Aorta (tissue), 5 donors: Measurements from ENCODE around the gene SKAP2. TPM values are rescaled to one million over a fixed set of nuclear protein-coding genes. Genes with fewer than 3 reads are reported as not detected.

Experiments
- ATAC-seq: fragments of 200-7000 bp; cut with Tn5 transposase; one replicate; pipeline ENCODE4 v1.9.1; 2022; ENCODE audit warnings: moderate library complexity; ENCODE audit not compliant: low FRiP score
- DNase-seq, 2 donors: peaks; one replicate each; pipeline ENCODE4 v3.0.0-alpha.2; 2020
- H3K27ac ChIP-seq, 2 donors: one replicate each; pipeline ENCODE4 v1.5.1; 2013; ENCODE audit warnings: low read length in 2 of 2, mild to moderate bottlenecking in 2 of 2, moderate library complexity in 2 of 2, control low read depth in 1 of 2, inconsistent platforms in 1 of 2, low read depth in 1 of 2
- H3K27me3 ChIP-seq, 2 donors: one replicate each; pipeline ENCODE4 v1.6.1; 2013; ENCODE audit warnings: control low read depth in 1 of 2, low read length in 1 of 2, mild to moderate bottlenecking in 1 of 2, moderate library complexity in 1 of 2; ENCODE audit not compliant: insufficient read depth in 2 of 2, control insufficient read depth in 1 of 2
- H3K36me3 ChIP-seq, 2 donors: one replicate each; pipeline ENCODE4 v1.6.1; 2013; ENCODE audit warnings: control low read depth in 1 of 2, low read length in 1 of 2, mild to moderate bottlenecking in 1 of 2; ENCODE audit not compliant: insufficient read depth in 2 of 2, control insufficient read depth in 1 of 2
- H3K4me1 ChIP-seq, 2 donors: one replicate each; pipeline ENCODE4 v1.6.1; 2013; ENCODE audit warnings: low read length in 2 of 2, control low read depth in 1 of 2, mild to moderate bottlenecking in 1 of 2, moderate library complexity in 1 of 2; ENCODE audit not compliant: insufficient read depth in 2 of 2, control insufficient read depth in 1 of 2
- H3K4me3 ChIP-seq, 2 donors: one replicate each; pipeline ENCODE4 v1.5.1; 2013; ENCODE audit warnings: low read length in 2 of 2, control low read depth in 1 of 2, mild to moderate bottlenecking in 1 of 2
- H3K9me3 ChIP-seq: one replicate; pipeline ENCODE4 v1.6.1; 2013; ENCODE audit warnings: mild to moderate bottlenecking, low read length; ENCODE audit not compliant: control insufficient read depth
- WGBS, 2 donors: extraction: QIAGEN DNeasy Blood & Tissue Kit; methylation state at CpG; one replicate each; pipeline ENCODE4 v1.1.7; 2013; 5-methylcytosine and 5-hydroxymethylcytosine counted together
- intact Hi-C, 2 donors: fragments of 100-400 bp; cut with DNase I; formaldehyde crosslinking; loops; one replicate each; pipeline versions ENCODE4 v1.14.2 to v1.15.0; 2022
- long read RNA-seq, 2 donors: library from polyadenylated mRNA; unstranded; transcript quantifications; one replicate each; pipeline ENCODE4 v2.0.0, GENCODE V29; 2020 to 2021
- polyA plus RNA-seq, 2 donors: library from polyadenylated mRNA; stranded (reverse); fragments of 200-250 nt; gene quantifications; one replicate each; pipeline ENCODE4 v1.2.3, GENCODE V29; 2013
- total RNA-seq, 2 donors: library from RNA; stranded (reverse); fragmentation: NEBNext Ultra II Directional; extraction: Animal tissue kit (Norgen Biotek cat#: 25700); gene quantifications; one replicate each; pipeline ENCODE4 v1.2.1, GENCODE V29; 2021
- donor health status: healthy with polysubstance abuse.
- donor health status: Bipolar disorder and iron deficiency.
- donor health status: DM: no; HTN: no; CAD: no.
- donor health status: DM: no; HTN: no; CAD: no.
- donor health status: DM: yes; HTN: yes; CAD: no.

The SKAP2 gene
- total RNA-seq (10 to 100 TPM; 43.4 to 48.5 TPM), polyA plus RNA-seq (10 to 100 TPM; 11.4 to 12.4 TPM)
- long read RNA-seq, donor 1, transcript SKAP2-201 (13 exons, 3,998 nt) = major isoform, 136 of 163 reads
- long read RNA-seq, donor 1, partial matches to known transcripts = 9 of 163 reads
- long read RNA-seq, donor 1, other reads (novel, unspliced or antisense) = 18 of 163 reads
- long read RNA-seq, donor 2, transcript SKAP2-201 (13 exons, 3,998 nt) = major isoform, 29 of 46 reads
- long read RNA-seq, donor 2, partial matches to known transcripts = 3 of 46 reads
- long read RNA-seq, donor 2, other reads (novel, unspliced or antisense) = 14 of 46 reads

DNA sequence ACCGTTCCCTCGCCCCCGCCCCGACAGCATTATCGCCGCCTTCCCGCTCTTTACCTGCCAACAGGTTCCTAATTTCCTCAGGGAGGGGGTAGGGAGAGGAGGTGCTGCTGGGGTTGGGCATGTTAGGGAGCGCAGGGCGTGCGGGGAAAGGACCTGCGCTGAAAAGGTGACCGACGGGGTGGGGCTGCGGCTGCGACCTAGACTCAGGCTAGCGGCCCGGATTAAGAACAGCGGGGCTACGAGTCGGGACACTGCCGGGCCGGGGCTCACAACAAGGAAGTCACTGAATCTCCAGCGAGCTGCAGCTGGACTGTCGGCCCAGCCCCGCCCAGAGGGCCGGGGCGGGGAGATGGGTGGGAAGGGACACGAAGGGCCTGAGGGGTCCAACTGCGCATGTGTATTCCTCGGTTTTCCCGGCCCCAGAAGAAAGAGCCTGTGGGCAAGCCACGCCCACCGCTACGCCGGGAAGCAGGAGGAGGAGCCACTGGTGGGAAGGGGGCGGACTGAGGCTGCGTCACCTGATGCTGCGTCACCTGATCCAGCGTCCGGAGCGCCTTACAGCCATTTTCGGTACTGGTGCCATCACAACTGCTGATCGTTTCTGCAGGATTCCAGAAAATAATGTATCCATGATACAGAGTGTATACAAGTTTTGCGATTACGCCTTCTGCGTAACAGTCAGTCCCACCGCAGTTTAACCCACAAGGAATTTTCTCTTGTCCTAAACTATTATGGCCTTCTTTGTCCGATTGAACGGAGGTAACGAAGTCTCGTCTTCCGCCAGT, at the start of gene SKAP2:
SKAP2 (minus strand) TSS at position 282 of the 785 bp plus-strand sequence; CDS start at position 121, 161 bp downstream.
- WGBS, 2 donors = 1 to 2% methylated on average over 49 to 52 of the region's 52 CpGs
- Histone ChIP-seq H3K27me3 (no peaks in the 10 kb centered on the region), H3K4me3 (peak within 1 kb of the TSS; percentile 45 to 66), H3K27ac (peak within 1 kb of the TSS in 1 of 2 donors; percentile 19), H3K36me3 (no peaks in the 10 kb centered on the region), H3K9me3 (no peaks in the 10 kb centered on the region), H3K4me1 (no peaks in the 10 kb centered on the region)
- intact Hi-C loops = loop anchor here (1.0 to 10.0 kb wide), 6 partner anchors 170 to 1007 kb away; partner anchors contain the start of gene HOXA2 (in 1 of the 2)
- DNase-seq = peak; percentile 99
- ATAC-seq = peak; percentile 99

GRCh38 chr7:26912933-26913536, 48.6 kb upstream of the SKAP2 start:
- Histone ChIP-seq H3K27ac (no peak overlapping the region), H3K4me1 (no peaks in the 10 kb centered on the region), H3K4me3 (no peak overlapping the region), H3K27me3 (no peaks in the 10 kb centered on the region), H3K9me3 (no peaks in the 10 kb centered on the region), H3K36me3 (no peaks in the 10 kb centered on the region)
- ATAC-seq (no peak), DNase-seq (no peak)
- intact Hi-C loops = no loop called here
- 13 to 22% methylated on average over 1 of the region's 1 CpG for WGBS, 2 donors

- Histone ChIP-seq H3K9me3 (no peaks in the 10 kb centered on the region), H3K27ac (no peak overlapping the region), H3K4me3 (no peak overlapping the region), H3K4me1 (no peaks in the 10 kb centered on the region), H3K27me3 (no peaks in the 10 kb centered on the region), H3K36me3 (no peaks in the 10 kb centered on the region)
- intact Hi-C loops = no loop called here
- DNase-seq = no peak
- no peak for ATAC-seq
Observed at GRCh38 chr7:26912338-26912737, 47.9 kb upstream of the SKAP2 start.

- Histone ChIP-seq H3K36me3 (no peaks in the 10 kb centered on the region), H3K27me3 (no peaks in the 10 kb centered on the region), H3K4me1 (no peaks in the 10 kb centered on the region), H3K4me3 (no peak overlapping the region), H3K9me3 (no peaks in the 10 kb centered on the region), H3K27ac (no peak overlapping the region)
- ATAC-seq (no peak), DNase-seq (no peak)
- WGBS, 2 donors = 88 to 91% methylated on average over 4 of the region's 4 CpGs
- intact Hi-C loops = no loop called here
Observed at GRCh38 chr7:26910221-26910620, 45.8 kb upstream of the SKAP2 start.

- ATAC-seq (no peak), DNase-seq (no peak)
- H3K27ac ChIP-seq = no peak overlapping the region
- no peaks in the 10 kb centered on the region for H3K27me3 ChIP-seq
- H3K9me3 ChIP-seq = no peaks in the 10 kb centered on the region
- intact Hi-C loops = no loop called here
- no peaks in the 10 kb centered on the region for H3K4me1 ChIP-seq
- no peak overlapping the region for H3K4me3 ChIP-seq
- no peaks in the 10 kb centered on the region for H3K36me3 ChIP-seq
Observed at GRCh38 chr7:26900251-26900650, 35.9 kb upstream of the SKAP2 start.

DNA sequence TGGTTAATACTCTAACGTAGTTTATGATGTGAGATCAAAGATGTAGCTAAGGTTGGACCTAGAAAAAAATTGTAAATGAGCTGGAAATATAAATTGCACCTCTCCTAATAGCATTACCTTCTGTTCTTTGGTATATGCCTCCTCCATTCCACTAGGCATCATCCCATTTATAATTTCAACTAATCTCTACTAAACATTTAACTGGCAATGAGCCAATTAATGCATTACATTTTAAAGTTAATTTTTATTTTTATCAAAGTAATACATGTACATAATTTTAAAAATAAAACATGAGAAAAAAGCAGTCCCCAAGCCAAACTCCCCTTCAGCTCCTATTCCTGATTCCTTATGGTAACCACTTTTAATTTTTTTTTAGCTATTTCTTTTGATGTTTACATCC, 35.1 kb upstream of the SKAP2 start:
- Histone ChIP-seq H3K27me3 (no peaks in the 10 kb centered on the region), H3K27ac (no peak overlapping the region), H3K9me3 (no peaks in the 10 kb centered on the region), H3K4me3 (no peak overlapping the region), H3K36me3 (no peaks in the 10 kb centered on the region), H3K4me1 (no peaks in the 10 kb centered on the region)
- intact Hi-C loops = no loop called here
- WGBS, 2 donors = 76 to 82% methylated on average over 1 of the region's 1 CpG
- DNase-seq = no peak
- ATAC-seq = no peak

DNA sequence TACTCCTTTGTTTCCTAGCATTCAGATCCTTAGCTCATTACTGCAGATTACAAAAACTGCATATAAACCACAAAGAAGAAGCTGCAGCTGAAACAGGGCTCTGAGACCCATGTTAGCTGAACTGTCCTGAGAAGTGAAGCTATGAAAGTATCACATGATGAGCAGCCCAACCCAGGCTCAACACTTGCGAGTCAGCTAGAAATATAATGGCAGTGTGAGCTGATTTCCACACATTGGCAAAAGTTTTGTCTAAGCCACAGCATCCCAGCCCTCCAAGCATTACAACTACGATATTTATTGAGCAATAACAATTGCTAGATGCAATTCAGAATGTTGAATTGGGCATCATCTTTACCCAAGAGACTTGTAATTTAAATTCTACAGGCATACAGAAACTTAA, 34.5 kb upstream of the SKAP2 start:
- Histone ChIP-seq H3K9me3 (no peaks in the 10 kb centered on the region), H3K36me3 (no peaks in the 10 kb centered on the region), H3K27ac (no peak overlapping the region), H3K4me1 (no peaks in the 10 kb centered on the region), H3K27me3 (no peaks in the 10 kb centered on the region), H3K4me3 (no peak overlapping the region)
- peak; percentile 73 for ATAC-seq
- DNase-seq = no peak
- WGBS, 2 donors = 76% methylated on average over 2 of the region's 2 CpGs
- intact Hi-C loops = no loop called here

GRCh38 chr7:26897928-26898327, 33.5 kb upstream of the SKAP2 start:
- no peak for ATAC-seq
- intact Hi-C loops = no loop called here
- H3K9me3 ChIP-seq = no peaks in the 10 kb centered on the region
- H3K27me3 ChIP-seq = no peaks in the 10 kb centered on the region
- DNase-seq = no peak
- no peaks in the 10 kb centered on the region for H3K4me1 ChIP-seq
- no peaks in the 10 kb centered on the region for H3K36me3 ChIP-seq
- 92 to 97% methylated on average over 1 of the region's 1 CpG for whole genome bisulfite sequencing, 2 donors
- no peak overlapping the region for H3K27ac ChIP-seq
- no peak overlapping the region for H3K4me3 ChIP-seq
